Pancreas (tissue), 10 donors: Measurements from ENCODE around the gene ARHGAP32. TPM values are rescaled to one million over a fixed set of nuclear protein-coding genes. Genes with fewer than 3 reads are reported as not detected.

ENCODE experiments used
- ATAC-seq, 4 donors: fragments of 200-7000 bp; cut with Tn5 transposase; one replicate each; pipeline versions ENCODE4 v1.8.0 to v1.9.1; 2020; ENCODE audit warnings: mild to moderate bottlenecking in 4 of 4, moderate library complexity in 4 of 4
- DNase-seq, 6 donors: peaks; one replicate each; pipeline ENCODE4 v3.0.0-alpha.2; 2020
- FAIRE-seq: peaks from 2 replicates; lab custom pipeline; 2012; peaks lifted over from hg19 to GRCh38; lab: Jason Lieb, UNC
- H3K27ac ChIP-seq, 4 donors: fragments of 200-600 bp; sonication (generic); 1 replicate in 3 of 4; 2 replicates in 1 of 4; pipeline versions ENCODE4 v1.5.0 to v1.8.0; 2020
- H3K27me3 ChIP-seq, 4 donors: fragments of 200-600 bp; one replicate each; pipeline ENCODE4 v1.8.0; 2021
- H3K36me3 ChIP-seq, 3 donors: fragments of 200-600 bp; sonication (generic) in 1 of 3; one replicate each; pipeline versions ENCODE4 v1.5.0 to v1.8.0; 2020 to 2021
- H3K4me1 ChIP-seq, 3 donors: fragments of 200-600 bp; one replicate each; pipeline ENCODE4 v1.8.0; 2021
- H3K4me3 ChIP-seq, 4 donors: fragments of 200-600 bp; sonication (generic) in 2 of 4; one replicate each; pipeline versions ENCODE4 v1.5.0 to v1.8.0; 2020 to 2021
- H3K9me3 ChIP-seq, 4 donors: fragments of 200-600 bp; one replicate each; pipeline ENCODE4 v1.8.0; 2021
- WGBS, 2 donors: extraction: QIAGEN DNeasy Blood & Tissue Kit; methylation state at CpG; one replicate each; pipeline ENCODE4 v1.1.7; 2013; 5-methylcytosine and 5-hydroxymethylcytosine counted together
- intact Hi-C, 3 donors: fragments of 100-400 bp; cut with DNase I; formaldehyde crosslinking; loops; one replicate each; pipeline versions ENCODE4 v1.11.1 to v1.14.2; 2022
- polyA plus RNA-seq, 2 donors: library from polyadenylated mRNA; stranded (reverse); fragments of 200-250 nt; gene quantifications; one replicate each; pipeline ENCODE4 v1.2.3, GENCODE V29; 2013
- total RNA-seq, 6 donors: library from RNA; stranded (reverse); fragmentation: NEBNext Ultra II Directional in 4 of 6; extraction: Animal tissue kit (Norgen Biotek cat#: 25700) in 4 of 6; gene quantifications; one replicate each; pipeline versions ENCODE4 v1.2.1 to v1.2.4, GENCODE V29; 2021 to 2023
- TF ChIP-seq, protein P1 (sequence below), 4 donors: fragments of 200-600 bp; sonication (generic) in 3 of 4; IDR thresholded peaks; one replicate each; pipeline versions ENCODE4 v1.5.0 to v1.8.0; 2021; ENCODE audit warnings: antibody characterized with exemption in 4 of 4
- donor health status: healthy with polysubstance abuse.
- donor health status: DM: no; HTN: no; CAD: no; lungs with moderate emphysema.
- donor health status: DM: no; HTN: no; CAD: no.
- donor health status: control.
- donor health status: control.
- donor health status: Bipolar disorder and iron deficiency.
- donor health status: DM: yes; HTN: yes; CAD: no.
- donor health status: DM: no; HTN: no; CAD: no.
- donor health status: DM: no; HTN: no; CAD: no.
- donor health status: DM: yes; HTN: yes; CAD: no.

ARHGAP32 gene
- total and polyA plus RNA-seq, 8 donors: 5.0 to 36.6 (median 22.3) TPM

DNA sequence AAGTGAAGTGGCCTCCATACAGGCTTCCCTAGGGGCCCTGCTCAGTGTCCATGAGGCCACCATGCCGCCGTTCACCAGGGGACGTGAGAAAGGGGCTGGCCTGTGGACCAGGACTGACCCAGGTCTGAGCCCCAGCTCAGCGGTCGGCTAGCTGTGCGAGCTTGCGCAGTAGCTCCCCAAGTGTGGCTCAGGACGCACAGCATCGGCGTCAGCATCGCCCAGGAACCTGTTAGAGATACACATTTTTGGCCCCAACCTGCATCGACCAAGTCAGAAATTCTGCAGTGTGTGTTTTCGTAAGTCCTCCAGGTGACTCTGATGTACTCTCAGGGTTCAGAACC lies 249.9 kb downstream of the ARHGAP32 start:
- FAIRE-seq: no peak
- no peak for DNase-seq
- TF ChIP-seq, protein P1, sequence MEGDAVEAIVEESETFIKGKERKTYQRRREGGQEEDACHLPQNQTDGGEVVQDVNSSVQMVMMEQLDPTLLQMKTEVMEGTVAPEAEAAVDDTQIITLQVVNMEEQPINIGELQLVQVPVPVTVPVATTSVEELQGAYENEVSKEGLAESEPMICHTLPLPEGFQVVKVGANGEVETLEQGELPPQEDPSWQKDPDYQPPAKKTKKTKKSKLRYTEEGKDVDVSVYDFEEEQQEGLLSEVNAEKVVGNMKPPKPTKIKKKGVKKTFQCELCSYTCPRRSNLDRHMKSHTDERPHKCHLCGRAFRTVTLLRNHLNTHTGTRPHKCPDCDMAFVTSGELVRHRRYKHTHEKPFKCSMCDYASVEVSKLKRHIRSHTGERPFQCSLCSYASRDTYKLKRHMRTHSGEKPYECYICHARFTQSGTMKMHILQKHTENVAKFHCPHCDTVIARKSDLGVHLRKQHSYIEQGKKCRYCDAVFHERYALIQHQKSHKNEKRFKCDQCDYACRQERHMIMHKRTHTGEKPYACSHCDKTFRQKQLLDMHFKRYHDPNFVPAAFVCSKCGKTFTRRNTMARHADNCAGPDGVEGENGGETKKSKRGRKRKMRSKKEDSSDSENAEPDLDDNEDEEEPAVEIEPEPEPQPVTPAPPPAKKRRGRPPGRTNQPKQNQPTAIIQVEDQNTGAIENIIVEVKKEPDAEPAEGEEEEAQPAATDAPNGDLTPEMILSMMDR (IDR thresholded peaks at IDR 0.05): no peak
- Histone ChIP-seq H3K4me1 (no peaks in the 10 kb centered on the region), H3K27me3 (no peaks in the 10 kb centered on the region), H3K27ac (no peak overlapping the region), H3K36me3 (no peaks in the 10 kb centered on the region), H3K4me3 (no peak overlapping the region), H3K9me3 (no peaks in the 10 kb centered on the region)
- no peak for ATAC-seq
- 89 to 95% methylated on average over 13 of the region's 13 CpGs for WGBS, 2 donors
- intact Hi-C loops: no loop called here

DNA sequence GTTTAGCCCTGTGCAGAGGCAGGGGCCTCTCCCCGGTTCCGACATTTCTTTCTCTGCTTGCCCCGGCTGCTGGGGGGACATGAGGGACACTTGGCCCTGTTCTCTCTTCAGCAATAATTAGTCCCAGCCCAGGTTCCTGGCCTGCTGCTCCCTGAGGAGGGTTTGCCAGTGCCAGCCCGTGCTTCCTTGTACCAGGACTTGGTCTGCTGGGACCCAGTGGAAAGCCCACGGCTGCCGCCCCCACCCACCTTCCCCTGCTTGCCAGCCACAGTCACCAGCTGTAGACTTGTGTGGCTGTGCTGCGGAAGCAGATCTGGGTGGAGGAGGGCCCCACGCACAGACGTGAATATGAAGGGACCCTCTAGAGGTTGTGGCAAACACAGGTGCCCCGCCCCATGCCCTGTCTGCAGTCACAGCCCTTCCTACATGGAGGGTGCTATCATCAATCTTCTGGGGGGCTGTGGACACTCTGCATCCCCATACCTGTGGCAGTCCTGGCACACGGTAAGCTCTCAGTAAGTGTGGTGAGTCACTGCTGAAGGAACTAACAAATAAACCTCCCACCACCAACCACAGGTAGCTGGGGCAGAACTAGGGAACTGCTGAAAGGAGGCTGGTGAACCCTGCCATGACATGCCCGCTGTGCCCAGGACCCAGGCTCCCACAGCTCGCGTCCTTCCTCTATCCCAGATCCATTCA lies 250.4 kb downstream of the ARHGAP32 start:
- no peaks in the 10 kb centered on the region for H3K9me3 ChIP-seq
- H3K27ac ChIP-seq: no peak overlapping the region
- DNase-seq: no peak
- H3K4me1 ChIP-seq: no peaks in the 10 kb centered on the region
- ATAC-seq: peak in 1 of 4 donors; percentile 9
- FAIRE-seq: no peak
- 84 to 88% methylated on average over 14 of the region's 14 CpGs for WGBS, 2 donors
- no peaks in the 10 kb centered on the region for H3K36me3 ChIP-seq
- H3K27me3 ChIP-seq: no peaks in the 10 kb centered on the region
- TF ChIP-seq, protein P1 (IDR thresholded peaks at IDR 0.05): no peak
- intact Hi-C loops: no loop called here
- no peak overlapping the region for H3K4me3 ChIP-seq

DNA sequence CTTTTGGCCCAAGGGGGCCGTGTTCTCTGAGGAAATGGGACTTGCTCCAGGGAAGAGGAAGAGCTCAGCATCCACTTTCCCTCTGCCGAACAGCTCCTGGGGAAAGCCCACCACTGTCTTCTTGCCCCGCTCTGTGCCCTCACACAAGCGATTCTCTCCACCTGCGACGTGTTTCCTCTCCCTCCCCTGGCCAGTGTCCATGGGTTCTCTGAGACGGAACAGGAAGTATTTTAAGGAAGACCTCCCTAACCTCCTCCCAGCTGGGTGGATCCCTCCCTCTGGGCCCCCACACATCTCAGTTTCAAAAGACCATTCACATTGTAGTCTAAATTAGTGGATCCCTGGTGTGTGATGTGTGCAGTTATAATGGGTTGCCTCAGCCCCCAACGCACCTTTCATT lies 251.0 kb downstream of the ARHGAP32 start:
- Histone ChIP-seq H3K36me3 (no peaks in the 10 kb centered on the region), H3K4me3 (no peak overlapping the region), H3K4me1 (no peaks in the 10 kb centered on the region), H3K27ac (no peak overlapping the region), H3K27me3 (no peaks in the 10 kb centered on the region), H3K9me3 (no peaks in the 10 kb centered on the region)
- 80 to 86% methylated on average over 8 of the region's 8 CpGs for WGBS, 2 donors
- TF ChIP-seq, protein P1 (IDR thresholded peaks at IDR 0.05): no peak
- intact Hi-C loops: no loop called here
- no peak for FAIRE-seq
- no peak for DNase-seq
- ATAC-seq: no peak

DNA sequence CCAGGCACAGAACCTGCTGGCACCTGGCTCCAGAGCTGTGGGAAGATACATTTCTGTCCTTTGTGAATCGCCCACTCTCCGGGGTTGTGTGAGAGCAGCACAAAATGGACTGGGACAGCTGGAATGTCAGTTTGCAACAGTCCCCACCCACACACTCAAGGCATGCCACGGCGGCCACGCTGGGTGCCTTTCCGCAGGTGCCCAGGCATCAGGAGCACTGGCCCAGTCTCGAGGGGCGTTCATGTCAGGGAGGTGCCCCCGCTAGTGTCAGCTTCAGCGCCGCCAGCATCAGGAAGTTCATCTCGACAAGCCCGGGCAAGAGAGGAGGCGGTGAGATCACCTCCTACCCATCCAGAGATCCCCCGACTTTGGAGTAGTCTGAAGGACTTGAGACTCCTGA lies 251.5 kb downstream of the ARHGAP32 start:
- DNase-seq: no peak
- Histone ChIP-seq H3K27ac (no peak overlapping the region), H3K9me3 (no peaks in the 10 kb centered on the region), H3K36me3 (no peaks in the 10 kb centered on the region), H3K4me3 (no peak overlapping the region), H3K27me3 (no peaks in the 10 kb centered on the region), H3K4me1 (no peaks in the 10 kb centered on the region)
- intact Hi-C loops: no loop called here
- WGBS, 2 donors: 80 to 92% methylated on average over 15 of the region's 15 CpGs
- no peak for FAIRE-seq
- TF ChIP-seq, protein P1 (IDR thresholded peaks at IDR 0.05): no peak
- no peak for ATAC-seq

DNA sequence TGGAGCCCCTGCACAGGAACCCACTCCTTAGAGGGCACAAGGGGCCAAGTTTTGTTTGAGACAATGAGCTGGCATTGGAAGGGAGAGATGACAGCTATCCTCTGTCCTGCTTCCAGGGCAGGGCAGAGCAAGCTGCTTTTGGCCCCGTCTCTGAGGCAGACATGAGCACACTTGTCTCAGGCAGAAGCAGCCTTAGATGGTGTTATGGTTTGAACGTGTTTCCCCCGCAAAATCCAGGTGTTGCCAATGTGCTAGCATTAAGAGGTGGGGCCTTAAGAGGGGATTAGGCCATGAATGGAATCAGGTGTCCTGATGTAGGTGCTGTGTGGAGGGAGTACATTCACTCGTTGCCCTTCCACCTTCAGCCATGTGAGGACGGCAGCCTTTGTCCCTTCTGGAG lies 252.0 kb downstream of the ARHGAP32 start:
- H3K4me3 ChIP-seq: no peak overlapping the region
- H3K27me3 ChIP-seq: no peaks in the 10 kb centered on the region
- FAIRE-seq (no peak), ATAC-seq (no peak), DNase-seq (no peak)
- H3K4me1 ChIP-seq: no peaks in the 10 kb centered on the region
- H3K9me3 ChIP-seq: no peaks in the 10 kb centered on the region
- 68 to 79% methylated on average over 5 of the region's 5 CpGs for WGBS, 2 donors
- H3K27ac ChIP-seq: no peak overlapping the region
- TF ChIP-seq, protein P1 (IDR thresholded peaks at IDR 0.05): no peak
- intact Hi-C loops: no loop called here
- H3K36me3 ChIP-seq: no peaks in the 10 kb centered on the region
